ENCODE measurements around the gene APBA2. TPM values are rescaled to one million over a fixed set of nuclear protein-coding genes. Genes with fewer than 3 reads are reported as not detected.

The APBA2 gene
- total and polyA plus RNA-seq, 2 of the 4 experiments (the other 2 are of a cell fraction) = 21.7 to 33.0 TPM

DNA sequence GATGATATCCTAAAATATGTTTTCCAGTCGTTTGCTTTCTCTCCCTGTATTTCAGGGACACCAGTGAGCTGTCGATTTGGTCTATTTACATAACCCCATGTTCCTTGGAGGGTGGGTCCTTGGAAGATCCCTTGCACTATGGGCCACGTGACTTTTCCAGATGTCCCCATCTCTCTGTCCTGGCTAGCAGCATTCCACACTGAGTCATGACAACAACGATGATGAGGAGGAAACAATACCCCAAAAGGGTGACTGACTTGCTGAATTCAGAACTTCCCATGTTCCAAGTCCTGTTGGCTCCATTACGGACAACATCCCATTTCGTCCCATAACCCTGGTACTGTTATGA lies 249.5 kb downstream of the APBA2 start:
- H2BK5ac ChIP-seq (ENCODE audit: low read depth, low read length, poor library complexity, severe bottlenecking) = no peak overlapping the region
- H2AFZ ChIP-seq (replicated peaks; ENCODE audit: low read length, poor library complexity) = no peak overlapping the region
- H3K27me3 ChIP-seq (ENCODE audit: control insufficient read depth, insufficient read depth, low read length) = peaks cover 22% of the 10 kb centered on the region
- H2BK15ac ChIP-seq (ENCODE audit: low read depth, low read length) = no peak overlapping the region
- H3K4ac ChIP-seq (ENCODE audit: low read depth, low read length) = no peak overlapping the region
- DNase-seq (peak; percentile 13), ATAC-seq (ENCODE audit: low read depth) (no peak)
- H2AK5ac ChIP-seq (ENCODE audit: low read depth, low read length) = no peak overlapping the region
- H3K4me2 ChIP-seq (ENCODE audit: low read depth, low read length) = no peak overlapping the region
- H4K5ac ChIP-seq (ENCODE audit: low read depth, low read length) = no peak overlapping the region
- H2BK120ac ChIP-seq (ENCODE audit: low read depth, low read length) = no peak overlapping the region
- no peak overlapping the region for H3K4me3 ChIP-seq (ENCODE audit: insufficient read depth, low read depth, low read length)
- H3K36me3 ChIP-seq (ENCODE audit: control insufficient read depth, insufficient read depth, low read length) = no peaks in the 10 kb centered on the region
- intact Hi-C loops (cut with micrococcal nuclease) (loop anchor here (10.0 kb wide), 1 partner anchor 530 kb away; no protein-coding TSS in a partner anchor), dilution Hi-C loops (cut with HindIII; ENCODE audit: low sequenced_read_pairs, unreplicated experiment) (no loop called here), in situ Hi-C loops (cut with MboI; ENCODE audit: low sequenced_read_pairs) (loop anchor here (10.0 to 25.0 kb wide), 2 partner anchors 60 to 927 kb away; no protein-coding TSS in a partner anchor)
- no peak overlapping the region for H2AK9ac ChIP-seq (replicated peaks; ENCODE audit: low read depth, low read length, poor library complexity)
- CTCF ChIA-PET = no interaction called here
- H4K8ac ChIP-seq (ENCODE audit: low read depth in 2 of 2, low read length in 2 of 2) = no peak overlapping the region
- no peaks in the 10 kb centered on the region; the same call in 1 of the 2 replicates for H3K9me1 ChIP-seq (ENCODE audit: insufficient read depth, low read length)
- H3K9ac ChIP-seq (ENCODE audit: low read depth, low read length) = no peak overlapping the region
- 81% methylated on average over 3 of the region's 6 CpGs; no CpG with 5 or more reads in 1 of the 2 experiments for WGBS, 2 experiments (ENCODE audit: extremely low coverage in 2 of 2, insufficient read length in 1 of 2)
- H4K91ac ChIP-seq (ENCODE audit: insufficient read depth, low read depth, low read length) = no peak overlapping the region
- TF ChIP-seq MXI1 (IDR thresholded peaks at IDR 0.05; ENCODE audit: borderline replicate concordance, low read depth, low read length) (no peak), MAZ (IDR thresholded peaks at IDR 0.05; ENCODE audit: borderline replicate concordance, low read depth, low read length) (no peak), NFE2L2 (IDR thresholded peaks at IDR 0.05; ENCODE audit: low read depth, low read length) (no peak), CEBPB (IDR thresholded peaks at IDR 0.05; ENCODE audit: low read depth, low read length) (no peak)
- no peaks in the 10 kb centered on the region for H3K4me1 ChIP-seq (ENCODE audit: control insufficient read depth, insufficient read depth, low read length)
- BruUV-seq (replicated peaks) = no TSS peak
- H4K20me1 ChIP-seq (ENCODE audit: insufficient read depth, low read length) = no peaks in the 10 kb centered on the region
- no peak overlapping the region for H3K27ac ChIP-seq (ENCODE audit: insufficient read depth, low read length)
- H3K18ac ChIP-seq (ENCODE audit: low read depth, low read length) = no peak overlapping the region
- no peak overlapping the region for H3K56ac ChIP-seq (ENCODE audit: extremely low read depth, insufficient read depth, low read length)
- H3K79me1 ChIP-seq (ENCODE audit: low read depth in 1 of 2, low read length in 2 of 2) = no peaks in the 10 kb centered on the region
- H3K23ac ChIP-seq (ENCODE audit: low read depth, low read length) = no peak overlapping the region
- H3K9me3 ChIP-seq (ENCODE audit: control insufficient read depth, insufficient read depth, low read length) = no peaks in the 10 kb centered on the region
- H3K14ac ChIP-seq (replicated peaks; ENCODE audit: low read depth, low read length) = no peak overlapping the region
- H2BK20ac ChIP-seq (ENCODE audit: low read depth, low read length) = no peak overlapping the region
- POLR2A ChIA-PET (ENCODE audit: unreplicated experiment) = no interaction called here
